ENCODE measurements around the gene ZNF678.
"Not testable (repeated sequence)": the region's sequence is repeated elsewhere in the genome, so short reads cannot be mapped to it uniquely, and the experiment has no call there.

The ZNF678 gene

DNA sequence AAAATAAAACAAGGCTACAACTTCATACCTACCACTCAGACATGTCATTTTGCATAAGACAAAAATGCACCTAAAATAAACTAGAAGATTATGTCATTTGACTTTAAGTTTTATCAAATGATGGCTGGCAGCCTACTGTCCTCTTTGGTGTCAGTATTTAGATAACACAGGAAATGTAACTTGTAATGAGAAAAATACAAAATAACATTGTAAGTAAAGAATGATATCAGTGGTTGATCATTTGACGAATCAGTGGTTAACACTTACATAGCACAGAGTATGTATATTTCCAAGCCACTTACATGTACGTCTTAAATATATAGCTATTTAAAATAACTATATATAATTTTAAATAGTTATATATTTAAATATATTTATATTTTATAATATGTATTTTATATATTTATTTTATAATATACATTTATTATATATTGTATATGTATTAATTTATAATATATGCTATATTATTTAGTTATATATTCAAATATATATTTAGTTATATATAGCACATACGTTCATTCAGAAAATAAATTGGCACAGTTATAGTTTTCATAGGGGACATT lies 44.1 kb downstream of the ZNF678 start:
- no peak for DNase-seq

DNA sequence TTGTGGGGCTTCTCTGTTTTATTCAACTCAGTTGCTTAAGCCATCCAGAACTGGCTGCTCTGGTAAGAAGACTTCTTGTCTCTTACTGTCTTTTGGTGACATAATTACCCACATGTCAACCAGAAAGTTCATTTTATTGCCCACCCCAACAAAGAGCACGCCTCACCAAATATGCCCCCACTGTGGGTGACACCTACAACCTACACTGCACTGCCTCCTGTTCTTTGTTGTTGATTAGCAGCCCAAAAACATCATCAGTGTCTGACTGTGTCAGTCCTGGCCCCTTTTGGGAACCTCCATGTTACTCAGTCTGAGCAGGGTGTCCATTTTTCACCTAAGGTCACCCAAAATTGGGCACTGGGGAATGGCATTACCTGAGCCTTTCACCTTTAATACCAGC lies 49.3 kb downstream of the ZNF678 start:
- no peak for DNase-seq

DNA sequence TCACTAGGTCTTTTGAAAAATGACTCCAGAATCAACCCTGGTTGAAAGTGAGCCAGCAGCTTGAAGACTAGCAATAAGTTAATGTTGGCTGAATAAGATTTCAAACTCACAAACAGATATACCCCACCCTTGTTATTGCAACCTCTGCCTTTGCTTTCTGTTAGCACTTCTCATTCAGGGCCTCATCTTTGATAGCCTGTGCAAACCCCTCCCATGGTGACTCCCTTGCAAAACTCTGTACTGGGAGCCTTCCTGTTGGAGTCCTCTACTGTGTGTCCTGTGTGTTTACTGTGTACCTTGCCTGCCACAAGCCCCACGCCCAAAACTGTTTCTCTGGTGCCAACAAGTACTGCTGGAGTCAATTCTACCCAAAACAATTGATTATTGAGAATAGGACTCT lies 50.2 kb downstream of the ZNF678 start:
- DNase-seq: no peak

DNA sequence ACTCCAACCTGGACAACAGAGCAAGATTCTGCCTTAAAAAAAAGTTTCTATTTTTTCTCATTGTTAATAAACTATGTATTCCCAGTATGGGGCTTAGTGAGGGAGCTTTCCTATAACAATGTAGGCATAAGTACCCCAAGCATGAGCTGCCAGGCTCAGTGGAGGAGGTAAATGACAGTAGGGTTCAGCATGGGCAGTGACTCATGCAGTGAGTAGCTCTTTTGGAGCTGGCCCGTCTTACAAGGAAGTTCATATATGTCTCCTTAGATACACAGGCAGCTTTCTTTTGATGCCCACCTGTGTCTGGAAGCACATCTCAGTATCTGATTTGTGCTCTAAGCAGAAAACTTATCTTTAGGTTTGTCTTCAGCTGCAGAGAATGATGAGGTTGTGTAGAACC lies 57.9 kb downstream of the ZNF678 start:
- no peak for DNase-seq

DNA sequence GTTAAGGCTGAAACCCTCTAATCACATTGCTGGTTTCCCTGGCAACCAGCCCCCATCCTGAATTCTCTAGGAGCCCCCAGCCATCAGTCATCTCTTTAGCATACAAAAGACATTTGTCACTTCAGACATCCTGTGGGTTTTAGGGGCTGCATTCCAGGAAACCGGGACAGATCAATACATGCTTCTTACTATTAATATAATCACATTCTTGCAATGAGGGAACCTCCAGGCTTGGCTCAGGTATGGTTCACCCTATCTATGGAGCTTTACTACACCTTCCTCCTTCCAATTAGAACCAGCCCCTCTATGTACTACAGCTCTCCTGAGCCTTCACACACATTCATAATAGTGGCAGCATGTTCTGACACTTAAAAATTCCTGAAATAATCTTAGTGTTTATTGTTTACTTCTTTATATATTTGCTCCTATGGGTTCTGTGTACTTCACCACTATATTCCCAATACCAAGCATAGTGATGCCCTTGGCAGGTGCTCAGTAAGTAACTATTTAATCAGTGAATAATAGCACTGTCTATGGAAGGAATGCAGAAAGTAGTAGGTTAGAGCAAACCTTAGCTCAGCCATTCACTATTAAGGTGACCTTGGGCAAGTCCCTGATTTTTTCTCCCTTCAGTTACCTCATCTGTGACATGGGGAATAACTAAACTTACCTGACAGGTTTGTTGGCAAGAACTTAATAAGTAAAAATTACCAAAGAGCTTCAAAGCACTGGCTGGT lies 59.6 kb downstream of the ZNF678 start:
- no peak for DNase-seq

DNA sequence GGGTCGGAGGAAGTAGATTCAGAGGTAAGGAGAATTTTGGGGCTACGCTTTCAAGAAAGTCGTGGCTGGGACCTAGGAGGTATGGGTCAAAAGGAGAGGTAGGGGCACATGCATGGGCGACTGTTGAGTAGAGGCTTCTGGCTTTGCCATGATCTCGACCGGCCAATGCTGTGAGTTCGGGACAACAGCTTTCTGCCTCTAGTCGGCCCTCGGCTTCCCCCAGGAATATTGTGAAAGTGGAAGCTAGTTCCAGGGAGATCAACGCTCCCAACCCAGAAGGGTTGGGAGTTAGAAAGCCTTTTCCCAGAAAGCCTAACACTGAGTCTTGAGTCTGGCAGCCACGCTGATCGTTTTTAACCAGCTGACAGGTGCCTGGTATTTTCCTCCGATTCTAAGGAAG lies 69.0 kb downstream of the ZNF678 start:
- DNase-seq: no peak

DNA sequence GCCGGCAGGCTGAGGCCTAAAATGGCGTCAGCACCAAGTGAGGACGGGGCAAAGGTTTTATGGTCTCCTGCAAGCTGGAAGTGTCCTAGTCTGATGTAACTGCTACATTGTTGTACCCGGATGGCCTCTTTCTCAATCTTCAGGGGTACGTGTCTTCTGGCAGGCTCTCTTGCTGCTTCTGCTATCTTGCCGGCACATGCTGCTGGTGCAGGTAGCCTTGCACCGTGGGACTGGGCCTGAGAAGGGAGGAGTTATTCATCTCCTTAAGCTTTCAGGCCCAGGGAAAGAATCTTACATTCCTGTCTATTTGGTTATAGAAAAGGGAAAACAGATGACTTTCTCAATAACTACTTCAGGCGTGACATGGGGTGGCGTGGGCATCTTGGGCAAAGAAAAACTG lies 72.2 kb downstream of the ZNF678 start:
- no peak for DNase-seq

DNA sequence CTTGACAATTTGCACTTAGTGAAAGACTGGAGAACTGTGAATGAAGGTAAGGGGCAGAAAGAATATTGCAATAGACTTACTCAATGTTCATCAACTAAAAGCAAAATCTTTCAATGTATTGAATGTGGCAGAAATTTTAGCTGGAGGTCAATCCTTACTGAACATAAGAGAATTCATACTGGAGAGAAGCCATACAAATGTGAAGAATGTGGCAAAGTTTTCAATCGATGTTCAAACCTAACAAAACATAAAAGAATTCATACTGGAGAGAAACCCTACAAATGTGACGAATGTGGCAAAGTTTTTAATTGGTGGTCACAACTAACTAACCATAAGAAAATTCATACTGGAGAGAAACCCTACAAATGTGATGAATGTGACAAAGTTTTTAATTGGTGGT lies 91.1 kb downstream of the ZNF678 start:
- DNase-seq: no peak

DNA sequence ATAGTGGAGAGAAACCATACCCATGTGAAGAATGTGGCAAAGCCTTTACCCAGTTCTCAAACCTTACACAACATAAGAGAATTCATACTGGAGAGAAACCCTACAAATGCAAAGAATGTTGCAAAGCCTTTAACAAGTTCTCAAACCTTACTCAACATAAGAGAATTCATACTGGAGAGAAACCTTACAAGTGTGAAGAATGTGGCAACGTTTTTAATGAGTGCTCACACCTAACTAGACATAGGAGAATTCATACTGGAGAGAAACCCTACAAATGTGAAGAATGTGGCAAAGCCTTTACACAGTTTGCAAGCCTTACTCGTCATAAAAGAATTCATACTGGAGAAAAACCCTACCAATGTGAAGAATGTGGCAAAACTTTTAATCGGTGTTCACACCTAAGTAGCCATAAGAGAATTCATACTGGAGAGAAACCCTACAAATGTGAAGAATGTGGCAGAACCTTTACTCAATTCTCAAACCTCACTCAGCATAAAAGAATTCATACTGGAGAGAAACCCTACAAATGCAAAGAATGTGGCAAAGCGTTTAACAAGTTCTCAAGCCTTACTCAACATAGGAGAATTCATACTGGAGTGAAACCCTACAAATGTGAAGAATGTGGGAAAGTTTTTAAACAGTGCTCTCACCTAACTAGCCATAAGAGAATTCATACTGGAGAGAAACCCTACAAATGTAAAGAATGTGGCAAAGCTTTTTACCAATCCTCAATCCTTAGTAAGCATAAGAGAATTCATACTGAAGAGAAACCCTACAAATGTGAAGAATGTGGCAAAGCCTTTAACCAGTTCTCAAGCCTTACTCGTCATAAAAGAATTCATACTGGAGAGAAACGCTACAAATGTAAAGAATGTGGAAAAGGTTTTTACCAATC lies 91.7 kb downstream of the ZNF678 start:
- DNase-seq: no peak

DNA sequence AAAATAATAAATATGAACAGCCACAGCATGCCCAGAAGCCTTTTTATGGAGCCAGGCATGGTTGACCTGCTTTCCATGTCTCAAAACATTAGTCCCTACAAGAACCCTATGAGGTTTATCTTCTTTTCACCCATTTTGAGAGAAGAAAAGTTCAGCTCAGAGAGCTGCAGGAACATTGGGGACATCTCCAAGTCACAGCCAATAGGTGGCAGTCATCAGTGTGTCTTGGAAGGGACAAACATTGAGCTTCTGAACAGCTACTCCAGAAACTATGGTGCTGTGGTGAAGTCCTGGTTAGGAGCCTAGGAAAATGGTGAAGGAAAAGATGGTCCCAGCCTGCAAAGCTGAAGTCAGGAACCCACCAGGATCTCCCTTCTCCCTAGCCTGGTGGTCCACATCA lies 98.1 kb downstream of the ZNF678 start:
- DNase-seq: no peak

DNA sequence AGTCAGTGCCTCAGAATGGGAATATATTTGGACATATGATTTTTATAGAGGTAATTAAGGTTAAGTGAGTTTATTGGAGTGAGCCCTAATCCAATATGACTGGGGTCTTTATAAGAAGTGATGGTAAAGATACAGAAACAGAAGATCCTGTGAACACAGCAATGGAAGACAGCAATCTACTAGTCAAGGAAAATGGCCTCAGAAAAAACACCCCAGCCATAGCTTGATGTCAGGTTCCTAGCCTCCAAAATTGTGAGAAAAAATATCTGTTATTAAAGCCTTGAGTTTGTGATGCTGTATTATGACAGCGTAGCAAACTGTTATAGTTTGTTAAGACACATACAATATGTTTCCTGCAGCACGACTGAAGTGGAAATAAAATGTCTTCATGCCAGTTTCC lies 99.6 kb downstream of the ZNF678 start:
- DNase-seq: no peak

DNA sequence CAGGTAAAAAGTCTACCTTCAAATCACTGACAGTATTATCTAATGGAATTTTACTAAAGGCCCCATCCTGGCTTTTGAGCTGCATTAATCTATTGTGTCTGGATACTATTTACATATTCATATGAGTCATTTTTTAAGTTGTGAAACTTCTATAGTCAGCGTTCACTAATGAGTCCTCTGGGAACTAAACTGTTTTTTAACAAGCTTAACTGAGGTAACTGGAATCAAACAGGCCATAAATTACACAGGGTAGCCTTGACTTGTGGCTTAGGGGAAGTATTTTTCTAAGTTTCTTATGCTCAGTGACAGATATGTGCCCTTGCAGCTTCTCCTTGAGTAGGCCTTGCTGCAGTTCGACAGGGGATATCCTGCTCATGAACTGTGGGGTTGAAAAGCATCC lies 102.9 kb downstream of the ZNF678 start:
- DNase-seq: no peak

DNA sequence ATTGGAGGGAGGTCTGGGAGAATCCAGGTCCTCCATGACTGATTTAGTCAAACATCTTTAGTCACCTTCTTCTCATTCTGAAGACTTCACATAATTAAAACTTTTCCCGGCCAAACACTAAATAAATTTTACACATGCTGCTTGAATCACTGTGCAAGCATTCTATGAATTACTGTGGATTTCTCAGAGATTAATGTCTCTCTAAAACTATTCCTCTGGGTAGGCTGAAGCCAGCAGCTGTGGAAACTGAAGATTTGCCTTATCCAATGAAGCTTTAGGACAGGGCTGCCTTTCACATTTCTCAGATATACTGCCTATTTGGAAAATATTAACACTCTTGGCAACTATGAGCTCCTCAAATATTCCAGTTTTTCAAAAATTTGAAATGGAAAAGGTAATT lies 110.1 kb downstream of the ZNF678 start:
- DNase-seq: no peak

DNA sequence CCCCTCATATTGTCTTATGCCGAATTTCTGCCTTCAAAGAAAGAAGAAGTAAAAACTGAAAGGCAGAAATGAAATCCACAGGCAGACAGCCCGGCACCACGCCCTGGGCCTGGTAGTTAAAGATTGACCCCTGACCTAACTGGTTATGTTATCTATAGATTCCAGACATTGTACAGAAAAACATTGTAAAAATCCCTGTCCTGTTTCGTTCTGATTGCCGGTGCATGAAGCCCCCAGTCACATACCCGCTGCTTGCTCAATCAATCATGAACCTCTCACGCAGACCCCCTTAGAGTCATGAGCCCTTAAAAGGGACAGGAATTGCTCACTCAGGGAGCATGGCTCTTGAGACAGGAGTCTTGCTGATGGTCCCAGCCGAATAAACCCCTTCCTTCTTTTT lies 122.5 kb downstream of the ZNF678 start:
- no peak for DNase-seq

DNA sequence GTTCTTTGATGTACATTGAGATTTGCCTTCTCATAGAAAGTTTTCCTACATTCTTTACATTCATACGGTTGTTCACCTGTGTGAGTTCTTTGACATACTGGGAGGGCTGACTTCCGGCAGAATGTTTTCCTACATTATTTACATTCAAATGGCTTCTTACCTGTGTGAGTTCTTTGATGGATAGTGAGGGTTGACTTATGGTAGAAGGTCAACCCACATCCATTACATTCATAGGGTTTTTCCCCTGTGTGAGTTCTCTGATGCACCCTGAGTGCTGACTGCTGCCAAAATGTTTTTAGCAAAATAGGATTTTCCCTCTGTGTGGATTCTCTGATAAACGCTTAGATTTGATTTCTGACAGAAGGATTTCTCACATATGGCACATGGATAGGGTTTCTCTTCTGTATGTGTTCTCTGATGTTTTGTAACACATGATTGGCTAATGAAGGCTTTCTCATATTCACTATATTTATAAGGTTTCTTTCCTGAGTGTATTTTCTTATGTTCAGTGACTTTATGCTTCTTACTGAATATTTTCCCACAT lies 134.0 kb downstream of the ZNF678 start:
- DNase-seq: no peak

DNA sequence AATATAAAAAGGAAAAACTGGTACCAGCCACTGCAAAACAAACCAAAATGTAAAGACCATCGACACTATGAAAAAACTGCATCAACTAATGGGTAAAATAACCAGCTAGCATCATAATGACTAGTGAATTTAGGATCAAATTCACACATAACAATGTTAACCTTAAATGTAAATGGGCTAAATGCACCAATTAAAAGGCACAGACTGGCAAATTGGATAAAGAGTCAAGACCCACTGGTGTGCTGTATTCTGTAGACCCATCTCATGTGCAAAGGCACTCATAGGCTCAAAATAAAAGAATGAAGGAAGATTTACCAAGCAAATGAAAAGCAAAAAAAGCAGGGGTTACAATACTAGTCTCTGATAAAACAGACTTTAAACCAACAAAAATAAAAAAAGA lies 138.3 kb downstream of the ZNF678 start:
- DNase-seq: not testable (repeated sequence)

DNA sequence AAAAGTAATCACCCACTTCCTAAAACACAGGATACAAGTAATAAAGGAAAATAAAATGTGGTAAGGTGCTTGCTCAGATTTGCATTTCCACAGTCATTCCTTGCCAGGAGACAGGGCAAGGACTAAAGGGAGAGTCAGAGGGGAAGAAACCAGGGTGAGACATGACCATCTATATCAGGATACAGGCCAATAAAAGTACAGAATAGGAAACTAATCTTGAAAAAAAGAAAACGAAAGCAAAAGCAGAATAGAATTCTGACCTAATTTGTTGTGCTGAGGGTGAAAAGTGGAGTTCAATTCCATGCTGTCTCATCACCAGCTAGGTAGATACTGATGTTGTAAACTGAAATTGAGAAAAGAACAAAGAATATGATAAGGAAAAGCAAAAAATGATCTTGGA lies 144.5 kb downstream of the ZNF678 start:
- no peak for DNase-seq

DNA sequence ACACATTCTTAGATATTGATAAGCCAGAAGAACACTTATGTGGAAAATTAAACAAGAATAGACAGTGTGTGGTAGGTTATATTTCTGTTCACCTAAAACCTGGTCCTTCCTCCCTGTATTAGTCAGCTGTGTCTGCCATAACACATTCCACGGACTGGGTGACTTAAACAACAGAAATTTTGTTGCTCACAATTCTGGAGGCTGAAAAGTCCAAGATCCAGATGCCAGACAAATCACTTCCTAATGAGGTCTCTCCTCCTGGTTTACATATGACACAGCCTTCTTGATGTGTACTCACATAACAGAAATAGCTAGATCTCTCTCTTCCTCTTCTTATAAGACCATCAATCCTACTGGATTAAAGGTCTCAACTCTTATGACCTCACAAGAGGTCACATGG lies 146.1 kb downstream of the ZNF678 start:
- no peak for DNase-seq

DNA sequence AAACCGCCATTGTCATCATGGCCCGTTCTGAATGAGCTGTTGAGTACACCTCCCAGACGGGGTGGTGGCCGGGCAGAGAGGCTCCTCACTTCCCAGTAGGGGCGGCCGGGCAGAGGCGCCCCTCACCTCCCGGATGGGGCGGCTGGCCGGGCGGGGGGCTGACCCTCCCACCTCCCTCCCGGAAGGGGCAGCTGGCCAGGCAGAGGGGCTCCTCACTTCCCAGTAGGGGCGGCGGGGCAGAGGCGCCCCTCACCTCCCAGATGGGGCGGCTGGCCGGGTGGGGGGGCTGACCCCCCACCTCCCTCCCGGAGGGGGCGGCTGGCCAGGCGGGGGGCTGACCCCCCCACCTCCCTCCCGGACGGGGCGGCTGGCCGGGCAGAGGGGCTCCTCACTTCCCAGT lies 147.1 kb downstream of the ZNF678 start:
- not testable (repeated sequence) for DNase-seq

DNA sequence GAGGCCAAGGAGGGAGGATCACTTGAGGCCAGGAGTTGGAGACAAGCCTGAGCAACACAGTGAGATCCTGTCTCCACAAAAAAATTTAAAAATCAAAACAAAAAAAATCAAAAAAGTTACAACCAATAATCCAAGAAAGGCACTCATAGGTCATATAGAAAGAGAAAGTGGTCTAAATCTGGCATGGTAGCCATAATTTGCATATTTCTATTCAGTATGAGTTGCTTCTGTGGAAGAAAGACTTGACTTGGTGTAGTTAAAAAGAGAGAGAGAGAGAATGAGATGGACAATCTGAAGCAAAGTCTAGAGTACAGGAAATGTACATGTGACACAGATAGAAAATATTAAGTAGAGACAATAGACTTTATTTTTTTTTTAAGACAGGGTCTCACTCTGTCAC lies 149.3 kb downstream of the ZNF678 start:
- DNase-seq: no peak

DNA sequence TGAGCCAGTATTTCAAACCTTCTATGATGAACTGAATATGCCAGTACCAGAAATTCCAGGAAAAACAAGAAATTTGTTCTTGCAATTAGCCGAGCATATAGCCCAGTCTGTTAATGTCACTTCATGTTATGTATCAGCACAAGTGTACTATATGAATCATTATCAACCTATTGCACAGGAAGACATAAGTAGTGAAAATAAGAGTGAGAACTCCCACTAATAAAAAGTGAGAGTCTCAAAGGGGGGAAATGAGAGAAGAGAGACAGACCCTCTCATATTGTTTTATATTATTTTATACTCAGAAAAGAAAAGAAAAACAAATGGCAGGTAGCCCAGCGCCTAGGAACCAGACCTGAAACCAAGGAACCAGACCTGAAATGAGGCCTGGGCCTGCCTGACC lies 155.6 kb downstream of the ZNF678 start:
- DNase-seq: no peak

DNA sequence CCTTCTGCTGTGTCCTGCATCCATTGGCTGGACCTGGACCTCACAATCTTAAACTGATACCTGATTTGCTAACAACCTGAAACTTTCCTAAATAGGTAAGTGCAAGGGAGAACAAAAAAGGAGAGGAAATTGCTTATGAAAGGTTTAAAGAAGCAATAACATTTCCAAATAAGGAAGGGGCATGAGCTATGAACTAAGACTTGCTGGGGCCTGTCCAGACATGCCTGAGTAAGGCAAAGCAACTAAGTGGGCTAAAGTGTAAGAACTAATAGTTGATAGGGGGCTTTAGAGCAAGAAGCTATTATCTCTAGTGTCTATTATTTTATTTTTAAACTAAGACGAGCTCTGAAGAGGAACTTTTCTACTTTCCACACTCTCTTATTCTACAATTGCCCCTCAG lies 160.1 kb downstream of the ZNF678 start:
- DNase-seq: no peak

DNA sequence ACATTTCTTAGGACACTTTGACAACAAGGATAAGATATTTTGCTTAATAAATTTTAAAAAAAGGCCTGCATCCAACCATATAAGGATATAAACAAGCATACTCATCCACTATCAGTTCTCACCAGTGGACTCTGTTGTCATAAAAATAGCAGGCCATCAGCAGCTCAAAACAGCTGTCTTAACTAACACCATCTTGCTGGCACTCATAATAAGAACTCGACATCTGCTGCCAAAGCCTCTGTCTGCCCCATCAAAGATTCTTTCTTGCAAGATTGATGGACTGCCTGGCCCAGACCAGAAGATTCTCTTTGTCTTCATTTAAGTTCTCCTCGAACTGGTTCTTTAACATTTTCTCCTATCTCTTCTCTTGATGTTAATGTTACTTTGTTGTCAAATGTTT lies 161.7 kb downstream of the ZNF678 start:
- DNase-seq: no peak

DNA sequence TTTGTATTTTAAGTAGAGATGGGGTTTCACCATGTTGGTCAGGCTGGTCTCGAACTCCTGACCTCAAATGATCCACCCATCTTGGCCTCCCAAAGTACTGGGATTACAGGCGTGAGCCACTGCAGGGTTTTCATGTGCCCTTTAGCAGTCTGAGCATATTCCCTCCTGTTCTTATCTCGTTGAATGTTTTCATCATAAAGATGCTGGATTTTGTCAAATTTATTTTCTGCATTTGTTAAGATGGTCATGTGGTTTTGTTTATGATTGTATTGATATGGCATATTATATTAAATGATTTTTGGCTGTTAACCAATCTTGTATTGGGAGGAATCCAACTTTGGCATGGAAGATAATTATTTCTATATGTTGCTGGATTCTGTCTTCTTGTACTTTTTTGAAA lies 163.0 kb downstream of the ZNF678 start:
- DNase-seq: no peak
